ENCODE data around the gene UROD. TPM values are rescaled to one million over a fixed set of nuclear protein-coding genes. Genes with fewer than 3 reads are reported as not detected.

The UROD gene
- total RNA-seq, 5 donors from 2014 or later (not counting 1 experiment from before 2014, with no cell fraction given), result 52.0 to 58.6 (median 57.3) TPM

- H3K4me1 ChIP-seq (ENCODE audit: control insufficient read depth in 1 of 2, extremely low read depth in 1 of 2, insufficient read depth in 2 of 2, low read length in 2 of 2), result peaks cover 16 to 38% of the 10 kb centered on the region in 2 experiments
- no peaks in the 10 kb centered on the region for H3K27me3 Mint-ChIP-seq
Measured at GRCh38 chr1:45016090-45016697, 4.1 kb downstream of the UROD start.

GRCh38 chr1:45016767-45017166, 4.7 kb downstream of the UROD start:
- Mint-ChIP-seq H3K4me3 (no peak overlapping the region), H3K9me3 (no peaks in the 10 kb centered on the region), H3K27me3 (no peaks in the 10 kb centered on the region), H3K27ac (no peak overlapping the region), H3K4me1 (peaks cover 29 to 38% (median 30%) of the 10 kb centered on the region in 3 donors), H3K36me3 (peaks cover 10% of the 10 kb centered on the region)
- POLR2A ChIA-PET, result interaction anchor here in 1 of 2 donors (0.6 kb wide), 1 partner anchor 16 kb away, joined by 4 read pairs; no protein-coding TSS in a partner anchor
- no peak for DNase-seq
- CTCF ChIA-PET, result interaction anchor here in 1 of 2 donors (1.3 kb wide), 1 partner anchor 286 kb away, joined by 3 read pairs; no protein-coding TSS in a partner anchor
- Histone ChIP-seq H3K27me3 (replicated peaks in 1 of 2; ENCODE audit: control insufficient read depth in 2 of 2, extremely low read depth in 1 of 2, insufficient read depth in 2 of 2, low read length in 1 of 2) (no peaks in the 10 kb centered on the region), H3K27ac (ENCODE audit: low read length) (no peak overlapping the region), H3K9me3 (no peaks in the 10 kb centered on the region), H3K4me3 (ENCODE audit: control insufficient read depth in 1 of 2, extremely low read depth in 1 of 2, low read length in 1 of 2) (no peak overlapping the region), H3K4me1 (ENCODE audit: control insufficient read depth in 1 of 2, extremely low read depth in 1 of 2, insufficient read depth in 2 of 2, low read length in 2 of 2) (peaks cover 12 to 32% of the 10 kb centered on the region in 2 experiments), H3K36me3 (ENCODE audit: control insufficient read depth in 2 of 2, extremely low read depth in 1 of 2, insufficient read depth in 1 of 2, low read length in 1 of 2) (peaks cover 0 to 8% of the 10 kb centered on the region in 2 donors)
- 77% methylated on average over 4 of the region's 6 CpGs for WGBS (ENCODE audit: insufficient coverage)
- ATAC-seq (replicated peaks in 1 of 4), result no peak

More at GRCh38 chr1:45016090-45016697, 4.1 kb downstream of the UROD start:
- ChIA-PET CTCF (interaction anchor here (0.6 to 6.1 kb wide), 7 partner anchors 155 to 570 kb away, joined by 3 to 124 read pairs (median 3); partner anchors contain the start of gene TESK2 (in 1 of the 2)), POLR2A (no interaction called here)
- Mint-ChIP-seq H3K4me3 (no peak overlapping the region), H3K27ac (peak overlapping the region in 1 of 2 donors; percentile 16), H3K4me1 (peaks cover 35 to 44% (median 36%) of the 10 kb centered on the region in 3 donors), H3K36me3 (peaks cover 10% of the 10 kb centered on the region), H3K9me3 (no peaks in the 10 kb centered on the region)
- Histone ChIP-seq H3K27ac (ENCODE audit: low read length) (no peak overlapping the region), H3K4me3 (ENCODE audit: control insufficient read depth in 1 of 2, extremely low read depth in 1 of 2, low read length in 1 of 2) (no peak overlapping the region), H3K27me3 (replicated peaks in 1 of 2; ENCODE audit: control insufficient read depth in 2 of 2, extremely low read depth in 1 of 2, insufficient read depth in 2 of 2, low read length in 1 of 2) (no peaks in the 10 kb centered on the region), H3K36me3 (ENCODE audit: control insufficient read depth in 2 of 2, extremely low read depth in 1 of 2, insufficient read depth in 1 of 2, low read length in 1 of 2) (peaks cover 0 to 8% of the 10 kb centered on the region in 2 donors), H3K9me3 (no peaks in the 10 kb centered on the region)
- DNase-seq (no peak), ATAC-seq (replicated peaks in 1 of 4) (no peak)
- WGBS (ENCODE audit: insufficient coverage), result no CpG with 5 or more reads among the region's 2 CpGs

- ChIA-PET CTCF (interaction anchor here (0.6 to 2.2 kb wide), 11 partner anchors 27 to 714 kb away, joined by 3 to 15 read pairs (median 3); partner anchors contain the start of genes CCDC163 (in 1 of the 2) and MMACHC (in 1 of the 2)), POLR2A (no interaction called here)
- peaks cover 8% of the 10 kb centered on the region for H3K36me3 Mint-ChIP-seq
- Histone ChIP-seq H3K4me3 (ENCODE audit: control insufficient read depth in 1 of 2, extremely low read depth in 1 of 2, low read length in 1 of 2) (no peak overlapping the region), H3K9me3 (no peaks in the 10 kb centered on the region), H3K36me3 (ENCODE audit: control insufficient read depth in 2 of 2, extremely low read depth in 1 of 2, insufficient read depth in 1 of 2, low read length in 1 of 2) (peaks cover 0 to 8% of the 10 kb centered on the region in 2 donors), H3K4me1 (ENCODE audit: control insufficient read depth in 1 of 2, extremely low read depth in 1 of 2, insufficient read depth in 2 of 2, low read length in 2 of 2) (peaks cover 0 to 14% of the 10 kb centered on the region in 2 experiments), H3K27ac (ENCODE audit: low read length) (no peak overlapping the region), H3K27me3 (replicated peaks in 1 of 2; ENCODE audit: control insufficient read depth in 2 of 2, extremely low read depth in 1 of 2, insufficient read depth in 2 of 2, low read length in 1 of 2) (no peaks in the 10 kb centered on the region)
- no peaks in the 10 kb centered on the region for H3K27me3 Mint-ChIP-seq
- H3K4me1 Mint-ChIP-seq, result peaks cover 13 to 21% (median 14%) of the 10 kb centered on the region in 3 donors
- ATAC-seq (replicated peaks in 1 of 4), result peak; percentile 77 to 87 (median 84)
- H3K9me3 Mint-ChIP-seq, result no peaks in the 10 kb centered on the region
- H3K4me3 Mint-ChIP-seq, result no peak overlapping the region
- peak; percentile 12 to 75 (median 48) for DNase-seq
- no peak overlapping the region for H3K27ac Mint-ChIP-seq
- WGBS (ENCODE audit: insufficient coverage), result 93% methylated on average over 11 of the region's 16 CpGs
Measured at GRCh38 chr1:45018599-45019230, 6.7 kb downstream of the UROD start.

GRCh38 chr1:45023663-45024062, 11.6 kb downstream of the UROD start:
- Mint-ChIP-seq H3K4me3 (no peak overlapping the region), H3K36me3 (no peaks in the 10 kb centered on the region), H3K9me3 (no peaks in the 10 kb centered on the region), H3K4me1 (peaks cover under 1 to 6% (median 3%) of the 10 kb centered on the region in 3 donors), H3K27ac (no peak overlapping the region), H3K27me3 (no peaks in the 10 kb centered on the region)
- CTCF ChIA-PET, result no interaction called here
- H3K36me3 ChIP-seq (ENCODE audit: control insufficient read depth in 2 of 2, extremely low read depth in 1 of 2, insufficient read depth in 1 of 2, low read length in 1 of 2), result no peaks in the 10 kb centered on the region
- H3K4me1 ChIP-seq (ENCODE audit: control insufficient read depth in 1 of 2, extremely low read depth in 1 of 2, insufficient read depth in 2 of 2, low read length in 2 of 2), result peaks cover 0 to under 1% of the 10 kb centered on the region in 2 experiments
- POLR2A ChIA-PET, result no interaction called here
- H3K27me3 ChIP-seq (replicated peaks in 1 of 2; ENCODE audit: control insufficient read depth in 2 of 2, extremely low read depth in 1 of 2, insufficient read depth in 2 of 2, low read length in 1 of 2), result no peaks in the 10 kb centered on the region
- H3K9me3 ChIP-seq, result no peaks in the 10 kb centered on the region
- no peak for ATAC-seq (replicated peaks in 1 of 4)
- no peak overlapping the region for H3K4me3 ChIP-seq (ENCODE audit: control insufficient read depth in 1 of 2, extremely low read depth in 1 of 2, low read length in 1 of 2)
- no peak overlapping the region for H3K27ac ChIP-seq (ENCODE audit: low read length)
- DNase-seq, result no peak
- no CpG with 5 or more reads among the region's 1 CpG for WGBS (ENCODE audit: insufficient coverage)

- WGBS (ENCODE audit: insufficient coverage), result no CpG with 5 or more reads among the region's 1 CpG
- Mint-ChIP-seq H3K4me3 (no peak overlapping the region), H3K9me3 (no peaks in the 10 kb centered on the region), H3K36me3 (no peaks in the 10 kb centered on the region), H3K4me1 (peaks cover 0 to 4% (median 0%) of the 10 kb centered on the region in 3 donors), H3K27ac (no peak overlapping the region), H3K27me3 (no peaks in the 10 kb centered on the region)
- no peak for DNase-seq
- Histone ChIP-seq H3K27ac (ENCODE audit: low read length) (no peak overlapping the region), H3K4me1 (ENCODE audit: control insufficient read depth in 1 of 2, extremely low read depth in 1 of 2, insufficient read depth in 2 of 2, low read length in 2 of 2) (no peaks in the 10 kb centered on the region), H3K9me3 (no peaks in the 10 kb centered on the region), H3K4me3 (ENCODE audit: control insufficient read depth in 1 of 2, extremely low read depth in 1 of 2, low read length in 1 of 2) (no peak overlapping the region), H3K36me3 (ENCODE audit: control insufficient read depth in 2 of 2, extremely low read depth in 1 of 2, insufficient read depth in 1 of 2, low read length in 1 of 2) (no peaks in the 10 kb centered on the region), H3K27me3 (replicated peaks in 1 of 2; ENCODE audit: control insufficient read depth in 2 of 2, extremely low read depth in 1 of 2, insufficient read depth in 2 of 2, low read length in 1 of 2) (no peaks in the 10 kb centered on the region)
- ChIA-PET POLR2A (interaction anchor here in 1 of 2 donors (0.6 kb wide), 1 partner anchor 132 kb away, joined by 3 read pairs; no protein-coding TSS in a partner anchor), CTCF (no interaction called here)
- ATAC-seq (replicated peaks in 1 of 4), result no peak
Measured at GRCh38 chr1:45026446-45026845, 14.4 kb downstream of the UROD start.

- H3K36me3 Mint-ChIP-seq, result peaks cover 16% of the 10 kb centered on the region
- Histone ChIP-seq H3K9me3 (no peaks in the 10 kb centered on the region), H3K27ac (ENCODE audit: low read length) (no peak overlapping the region), H3K4me3 (ENCODE audit: control insufficient read depth in 1 of 2, extremely low read depth in 1 of 2, low read length in 1 of 2) (no peak overlapping the region), H3K27me3 (replicated peaks in 1 of 2; ENCODE audit: control insufficient read depth in 2 of 2, extremely low read depth in 1 of 2, insufficient read depth in 2 of 2, low read length in 1 of 2) (no peaks in the 10 kb centered on the region), H3K4me1 (ENCODE audit: control insufficient read depth in 1 of 2, extremely low read depth in 1 of 2, insufficient read depth in 2 of 2, low read length in 2 of 2) (peaks cover 0 to 2% of the 10 kb centered on the region in 2 experiments), H3K36me3 (ENCODE audit: control insufficient read depth in 2 of 2, extremely low read depth in 1 of 2, insufficient read depth in 1 of 2, low read length in 1 of 2) (peaks cover 0 to 4% of the 10 kb centered on the region in 2 donors)
- ATAC-seq (replicated peaks in 1 of 4), result no peak
- no peak overlapping the region for H3K4me3 Mint-ChIP-seq
- H3K27me3 Mint-ChIP-seq, result no peaks in the 10 kb centered on the region
- no peaks in the 10 kb centered on the region for H3K9me3 Mint-ChIP-seq
- CTCF ChIA-PET, result interaction anchor here in 1 of 2 donors (0.5 kb wide), 1 partner anchor 271 kb away, joined by 3 read pairs; no protein-coding TSS in a partner anchor
- no peak for DNase-seq
- WGBS (ENCODE audit: insufficient coverage), result no CpG with 5 or more reads among the region's 2 CpGs
- peaks cover 0 to 3% (median 2%) of the 10 kb centered on the region in 3 donors for H3K4me1 Mint-ChIP-seq
- POLR2A ChIA-PET, result interaction anchor here (0.5 to 0.7 kb wide), 3 partner anchors 16 to 333 kb away, joined by 3 to 5 read pairs (median 4); no protein-coding TSS in a partner anchor
- H3K27ac Mint-ChIP-seq, result no peak overlapping the region
Measured at GRCh38 chr1:45032837-45033236, 20.8 kb downstream of the UROD start.
